ENCODE results near the gene SMARCA2. TPM values are rescaled to one million over a fixed set of nuclear protein-coding genes. Genes with fewer than 3 reads are reported as not detected.

SMARCA2 gene
- total RNA-seq, 1 donor from 2014 or later: 110 TPM

DNA sequence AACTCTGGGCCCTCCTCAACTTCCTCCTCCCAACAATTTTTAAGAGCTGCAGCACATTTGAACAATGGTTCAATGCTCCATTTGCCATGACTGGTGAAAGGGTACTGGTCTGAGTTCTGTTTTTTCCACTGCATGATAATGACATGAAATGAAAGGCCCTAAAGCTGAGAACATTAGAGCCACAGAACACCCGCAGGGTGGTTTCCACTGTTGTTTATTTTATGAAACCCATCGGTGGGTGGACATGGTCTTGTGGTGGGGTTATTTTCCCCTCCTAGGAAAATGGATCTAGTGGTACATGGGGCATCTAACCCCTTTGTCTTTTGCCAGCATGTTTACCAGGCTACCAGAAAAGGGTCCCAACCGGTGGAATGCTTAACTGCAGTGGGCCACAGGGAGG lies 71.8 kb downstream of the SMARCA2 start:
- no peak for DNase-seq (ENCODE audit: extremely low spot score, unreplicated experiment)
- Mint-ChIP-seq H3K27me3 (ENCODE audit: unreplicated experiment) (no peaks in the 10 kb centered on the region), H3K4me3 (ENCODE audit: unreplicated experiment) (no peak overlapping the region), H3K27ac (ENCODE audit: unreplicated experiment) (no peak overlapping the region), H3K4me1 (ENCODE audit: unreplicated experiment) (peaks cover 29% of the 10 kb centered on the region), H3K36me3 (ENCODE audit: unreplicated experiment) (peaks cover 39% of the 10 kb centered on the region), H3K9me3 (ENCODE audit: unreplicated experiment) (no peaks in the 10 kb centered on the region)
- TF ChIP-seq, protein P1, sequence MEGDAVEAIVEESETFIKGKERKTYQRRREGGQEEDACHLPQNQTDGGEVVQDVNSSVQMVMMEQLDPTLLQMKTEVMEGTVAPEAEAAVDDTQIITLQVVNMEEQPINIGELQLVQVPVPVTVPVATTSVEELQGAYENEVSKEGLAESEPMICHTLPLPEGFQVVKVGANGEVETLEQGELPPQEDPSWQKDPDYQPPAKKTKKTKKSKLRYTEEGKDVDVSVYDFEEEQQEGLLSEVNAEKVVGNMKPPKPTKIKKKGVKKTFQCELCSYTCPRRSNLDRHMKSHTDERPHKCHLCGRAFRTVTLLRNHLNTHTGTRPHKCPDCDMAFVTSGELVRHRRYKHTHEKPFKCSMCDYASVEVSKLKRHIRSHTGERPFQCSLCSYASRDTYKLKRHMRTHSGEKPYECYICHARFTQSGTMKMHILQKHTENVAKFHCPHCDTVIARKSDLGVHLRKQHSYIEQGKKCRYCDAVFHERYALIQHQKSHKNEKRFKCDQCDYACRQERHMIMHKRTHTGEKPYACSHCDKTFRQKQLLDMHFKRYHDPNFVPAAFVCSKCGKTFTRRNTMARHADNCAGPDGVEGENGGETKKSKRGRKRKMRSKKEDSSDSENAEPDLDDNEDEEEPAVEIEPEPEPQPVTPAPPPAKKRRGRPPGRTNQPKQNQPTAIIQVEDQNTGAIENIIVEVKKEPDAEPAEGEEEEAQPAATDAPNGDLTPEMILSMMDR (IDR thresholded peaks at IDR 0.05): no peak

- Mint-ChIP-seq H3K4me3 (ENCODE audit: unreplicated experiment) (no peak overlapping the region), H3K36me3 (ENCODE audit: unreplicated experiment) (peaks cover 39% of the 10 kb centered on the region), H3K4me1 (ENCODE audit: unreplicated experiment) (peaks cover 27% of the 10 kb centered on the region), H3K27me3 (ENCODE audit: unreplicated experiment) (no peaks in the 10 kb centered on the region), H3K27ac (ENCODE audit: unreplicated experiment) (no peak overlapping the region), H3K9me3 (ENCODE audit: unreplicated experiment) (no peaks in the 10 kb centered on the region)
- no peak for DNase-seq (ENCODE audit: extremely low spot score, unreplicated experiment)
- TF ChIP-seq, protein P1 (IDR thresholded peaks at IDR 0.05): peak; percentile 62
Observed at GRCh38 chr9:2087500-2088313, 72.6 kb downstream of the SMARCA2 start.

DNA sequence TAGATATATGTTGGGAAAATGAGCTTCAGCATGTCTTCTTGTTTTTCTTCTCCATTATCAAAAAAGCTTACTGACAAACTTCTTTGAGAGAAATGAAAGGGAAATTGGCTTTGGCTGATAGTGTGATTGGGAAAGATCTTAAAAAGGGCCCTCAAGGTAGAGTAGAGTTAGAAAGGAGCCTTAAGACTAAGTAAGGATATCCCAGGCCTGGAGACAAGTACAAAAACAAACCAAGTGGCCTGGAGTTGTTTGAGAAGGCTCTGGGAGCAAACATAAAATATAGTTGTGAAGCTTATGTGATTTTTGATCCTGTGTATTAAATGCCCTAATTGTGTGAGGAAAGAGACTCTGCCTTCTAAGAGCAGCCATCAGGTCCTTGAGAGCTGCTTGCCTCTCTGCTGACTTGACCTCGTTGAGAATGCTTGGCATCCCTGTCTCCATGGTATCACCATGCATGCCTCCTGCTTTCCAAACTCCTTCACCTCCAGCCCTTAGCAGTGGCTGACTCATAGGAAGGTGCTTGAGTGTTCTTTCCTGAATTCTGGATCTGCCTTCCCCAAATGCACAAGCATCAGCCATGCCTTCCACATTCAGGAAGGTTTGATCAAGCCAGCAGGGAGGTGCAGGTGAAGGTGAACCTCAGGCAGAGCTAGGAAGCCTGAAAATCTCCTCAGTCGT lies 78.9 kb downstream of the SMARCA2 start:
- no peak for DNase-seq (ENCODE audit: extremely low spot score, unreplicated experiment)
- peaks cover 5% of the 10 kb centered on the region for H3K4me1 Mint-ChIP-seq (ENCODE audit: unreplicated experiment)
- H3K27me3 Mint-ChIP-seq (ENCODE audit: unreplicated experiment): no peaks in the 10 kb centered on the region
- H3K36me3 Mint-ChIP-seq (ENCODE audit: unreplicated experiment): peaks cover 39% of the 10 kb centered on the region
- no peak overlapping the region for H3K4me3 Mint-ChIP-seq (ENCODE audit: unreplicated experiment)
- TF ChIP-seq, protein P1 (IDR thresholded peaks at IDR 0.05): no peak
- no peak overlapping the region for H3K27ac Mint-ChIP-seq (ENCODE audit: unreplicated experiment)
- H3K9me3 Mint-ChIP-seq (ENCODE audit: unreplicated experiment): no peaks in the 10 kb centered on the region

DNA sequence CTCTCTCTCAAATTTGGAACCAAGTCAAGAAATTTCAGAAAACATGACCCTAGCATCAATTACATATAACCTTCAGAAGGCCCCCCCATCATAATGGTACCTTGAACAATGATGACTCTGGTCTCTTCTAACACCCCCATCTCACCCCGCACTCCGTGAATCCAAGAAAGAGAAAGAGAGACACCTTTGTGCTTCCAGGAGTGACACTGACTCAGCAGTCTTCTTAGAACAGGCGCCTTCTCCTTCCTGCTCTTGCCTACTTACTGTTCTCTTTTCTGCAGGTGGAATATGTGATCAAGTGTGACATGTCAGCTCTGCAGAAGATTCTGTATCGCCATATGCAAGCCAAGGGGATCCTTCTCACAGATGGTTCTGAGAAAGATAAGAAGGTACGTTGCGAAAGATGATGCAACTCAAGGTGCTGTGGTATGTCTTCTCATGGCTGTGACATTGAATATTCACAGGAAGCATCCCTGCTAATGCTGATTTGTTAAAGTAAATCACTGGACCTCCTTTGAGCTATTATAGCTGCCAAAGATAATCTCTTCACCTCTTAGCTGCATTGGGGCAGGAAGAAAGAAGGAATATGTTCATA lies 81.3 kb downstream of the SMARCA2 start:
- no peak overlapping the region for H3K4me3 Mint-ChIP-seq (ENCODE audit: unreplicated experiment)
- peaks cover 36% of the 10 kb centered on the region for H3K36me3 Mint-ChIP-seq (ENCODE audit: unreplicated experiment)
- no peaks in the 10 kb centered on the region for H3K9me3 Mint-ChIP-seq (ENCODE audit: unreplicated experiment)
- no peak overlapping the region for H3K27ac Mint-ChIP-seq (ENCODE audit: unreplicated experiment)
- TF ChIP-seq, protein P1 (IDR thresholded peaks at IDR 0.05): no peak
- DNase-seq (ENCODE audit: extremely low spot score, unreplicated experiment): no peak
- no peaks in the 10 kb centered on the region for H3K27me3 Mint-ChIP-seq (ENCODE audit: unreplicated experiment)
- peaks cover 3% of the 10 kb centered on the region for H3K4me1 Mint-ChIP-seq (ENCODE audit: unreplicated experiment)

GRCh38 chr9:2106666-2107065 lies 91.5 kb downstream of the SMARCA2 start:
- H3K36me3 Mint-ChIP-seq (ENCODE audit: unreplicated experiment): peaks cover 33% of the 10 kb centered on the region
- TF ChIP-seq, protein P1 (IDR thresholded peaks at IDR 0.05): no peak
- no peaks in the 10 kb centered on the region for H3K9me3 Mint-ChIP-seq (ENCODE audit: unreplicated experiment)
- no peak for DNase-seq (ENCODE audit: extremely low spot score, unreplicated experiment)
- no peak overlapping the region for H3K27ac Mint-ChIP-seq (ENCODE audit: unreplicated experiment)
- H3K4me3 Mint-ChIP-seq (ENCODE audit: unreplicated experiment): no peak overlapping the region
- no peaks in the 10 kb centered on the region for H3K27me3 Mint-ChIP-seq (ENCODE audit: unreplicated experiment)
- peaks cover 23% of the 10 kb centered on the region for H3K4me1 Mint-ChIP-seq (ENCODE audit: unreplicated experiment)
